Keratinocyte (primary cell): Measurements from ENCODE around the gene PRELP. TPM values are rescaled to one million over a fixed set of nuclear protein-coding genes. Genes with fewer than 3 reads are reported as not detected.

Source experiments
- DNase-seq: peaks from one replicate; pipeline ENCODE4 v3.0.0-alpha.2; 2011; ENCODE audit warnings: low read depth, missing footprints, low spot score
- FAIRE-seq: peaks from 2 replicates; lab custom pipeline; 2011; peaks lifted over from hg19 to GRCh38; lab: Jason Lieb, UNC
- H2AFZ ChIP-seq: 2 replicates; pipeline ENCODE4 v1.6.0; 2012; ENCODE audit warnings: low read length, control low read depth, inconsistent platforms; ENCODE audit not compliant: control insufficient read depth
- H3K27ac ChIP-seq: 2 replicates; pipeline ENCODE4 v1.5.1; 2011; ENCODE audit warnings: low read length; ENCODE audit not compliant: control insufficient read depth, insufficient read depth
- H3K27me3 ChIP-seq: 3 replicates; pipeline ENCODE4 v1.6.0; 2011; ENCODE audit warnings: low read length; ENCODE audit not compliant: control insufficient read depth, insufficient read depth; ENCODE audit errors: extremely low read depth
- H3K36me3 ChIP-seq, 2 experiments: 2 replicates in 1 of 2; 3 replicates in 1 of 2; pipeline ENCODE4 v1.5.1; 2011; ENCODE audit warnings: low read length in 2 of 2, mild to moderate bottlenecking in 1 of 2; ENCODE audit not compliant: control insufficient read depth in 2 of 2, insufficient read depth in 2 of 2; ENCODE audit errors: extremely low read depth in 1 of 2
- H3K4me1 ChIP-seq: 3 replicates; pipeline ENCODE4 v1.5.1; 2011; ENCODE audit warnings: low read length; ENCODE audit not compliant: control insufficient read depth, insufficient read depth; ENCODE audit errors: extremely low read depth
- H3K4me2 ChIP-seq: 3 replicates; pipeline ENCODE4 v1.6.0; 2011; ENCODE audit warnings: low read depth, low read length; ENCODE audit not compliant: control insufficient read depth, insufficient read depth; ENCODE audit errors: extremely low read depth
- H3K4me3 ChIP-seq, 3 experiments: fragments of 200-600 bp in 1 of 3; sonication (generic) in 1 of 3; 2 replicates in 2 of 3; 3 replicates in 1 of 3; pipeline ENCODE4 v1.5.1; 2011 to 2016; ENCODE audit warnings: low read length in 3 of 3, mild to moderate bottlenecking in 3 of 3, control low read depth in 2 of 3, inconsistent platforms in 1 of 3, low read depth in 1 of 3, mixed read lengths in 1 of 3, mixed run types in 1 of 3, moderate library complexity in 1 of 3; ENCODE audit not compliant: control insufficient read depth in 2 of 3, insufficient read depth in 2 of 3; ENCODE audit errors: extremely low read depth in 1 of 3
- H3K79me2 ChIP-seq: 2 replicates; pipeline ENCODE4 v1.6.0; 2012; ENCODE audit warnings: low read length; ENCODE audit not compliant: control insufficient read depth, insufficient read depth
- H3K9ac ChIP-seq: 3 replicates; pipeline ENCODE4 v1.6.0; 2011; ENCODE audit warnings: low read length; ENCODE audit not compliant: control insufficient read depth, insufficient read depth; ENCODE audit errors: extremely low read depth
- H3K9me1 ChIP-seq: 3 replicates; pipeline ENCODE4 v1.6.0; 2011; ENCODE audit warnings: low read length; ENCODE audit not compliant: control insufficient read depth, insufficient read depth; ENCODE audit errors: extremely low read depth
- H3K9me3 ChIP-seq: 2 replicates; pipeline ENCODE4 v1.5.1; 2012; ENCODE audit warnings: low read depth, low read length; ENCODE audit not compliant: control insufficient read depth
- H4K20me1 ChIP-seq: 3 replicates; pipeline ENCODE4 v1.6.0; 2011; ENCODE audit warnings: low read length; ENCODE audit not compliant: control insufficient read depth, insufficient read depth; ENCODE audit errors: extremely low read depth
- EZH2 ChIP-seq: IDR thresholded peaks from one replicate; pipeline ENCODE4 v1.6.1; 2012; ENCODE audit warnings: inconsistent platforms, mild to moderate bottlenecking, low read length, moderate library complexity
- dilution Hi-C: fragments of 300-500 bp; cut with MboI; formaldehyde crosslinking; loops from one replicate; pipeline ENCODE4 v1.7.0; 2020; ENCODE audit warnings: low sequenced_read_pairs; ENCODE audit not compliant: extremely low pct_ligation_motif_present
- polyA plus RNA-seq, 5 experiments: library from polyadenylated mRNA; depleted of rRNA in 3 of 5; stranded (reverse) in 3 of 5; stranded (forward) in 1 of 5; unstranded in 1 of 5; fragments of >200 nt; gene quantifications; 1 replicate in 1 of 5; 2 replicates in 3 of 5; 3 replicates in 1 of 5; pipeline versions ENCODE4 v1.2.1 to v1.2.3, GENCODE V29; 2011 to 2012; ENCODE audit warnings: missing spikeins in 2 of 5, low read depth in 1 of 5, low replicate concordance in 1 of 5
- TF ChIP-seq, protein P1 (sequence below), 3 experiments: IDR thresholded peaks in 1 of 3; conservative IDR thresholded peaks in 1 of 3; optimal IDR thresholded peaks in 1 of 3; 2 replicates in 2 of 3; 3 replicates in 1 of 3; pipeline versions ENCODE3 to v1.5.1; 2011; ENCODE audit warnings: low read length in 3 of 3, mild to moderate bottlenecking in 3 of 3, moderate library complexity in 2 of 3, control low read depth in 1 of 3, inconsistent platforms in 1 of 3; ENCODE audit not compliant: insufficient read depth in 2 of 3; ENCODE audit errors: extremely low read depth in 1 of 3

Gene PRELP
- polyA plus RNA-seq, 1 donor (not counting 4 experiments of a cell fraction or from before 2014, with no cell fraction given), result 0.01 TPM

DNA sequence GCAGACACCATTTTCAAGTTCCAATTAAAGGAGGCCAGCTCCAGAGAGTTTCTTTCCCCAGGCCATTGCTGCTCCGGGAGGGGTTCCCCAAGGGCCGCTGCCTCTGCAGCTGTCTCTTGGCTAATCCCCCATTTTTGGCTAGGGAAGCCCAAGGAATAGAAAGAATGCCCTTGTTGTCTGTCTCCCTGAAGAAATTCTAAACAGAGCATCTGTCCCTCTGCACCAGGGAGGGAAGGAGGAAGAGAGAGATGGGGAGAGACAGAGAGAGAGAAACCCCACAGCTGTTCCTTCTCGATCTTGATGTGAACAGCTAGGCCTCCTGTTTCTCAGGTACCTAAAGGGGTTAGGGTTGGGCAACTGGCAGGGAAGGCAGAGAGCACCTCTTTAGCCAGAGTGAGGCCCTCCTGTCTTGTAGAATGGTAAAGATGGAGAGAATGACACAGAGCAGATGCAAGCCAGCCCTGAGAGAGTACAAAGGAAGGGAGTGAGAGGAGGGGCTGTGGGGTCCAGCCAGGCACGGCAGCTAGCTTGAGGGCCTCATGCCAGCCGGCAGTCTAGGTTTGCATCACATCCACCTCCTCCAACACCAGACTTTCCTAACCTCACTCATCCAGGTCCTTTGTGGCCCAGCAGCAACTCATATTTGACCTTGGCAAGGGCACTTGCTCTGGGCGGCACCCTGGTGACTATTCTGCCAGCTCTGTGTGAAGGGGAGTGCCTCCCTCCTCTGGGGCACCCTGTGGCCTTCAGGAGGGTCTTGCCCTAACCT, 31.4 kb downstream of the PRELP start:
- Histone ChIP-seq H3K4me2 (no peak overlapping the region), H3K27me3 (no peaks in the 10 kb centered on the region), H3K79me2 (no peaks in the 10 kb centered on the region), H3K27ac (no peak overlapping the region), H3K9me1 (no peaks in the 10 kb centered on the region), H3K4me3 (no peak overlapping the region), H3K9me3 (no peaks in the 10 kb centered on the region), H3K4me1 (peaks cover 4% of the 10 kb centered on the region), H3K9ac (no peak overlapping the region), H2AFZ (no peak overlapping the region), H3K36me3 (no peaks in the 10 kb centered on the region), H4K20me1 (no peaks in the 10 kb centered on the region)
- FAIRE-seq, result no peak
- no peak for DNase-seq
- TF ChIP-seq, protein P1, sequence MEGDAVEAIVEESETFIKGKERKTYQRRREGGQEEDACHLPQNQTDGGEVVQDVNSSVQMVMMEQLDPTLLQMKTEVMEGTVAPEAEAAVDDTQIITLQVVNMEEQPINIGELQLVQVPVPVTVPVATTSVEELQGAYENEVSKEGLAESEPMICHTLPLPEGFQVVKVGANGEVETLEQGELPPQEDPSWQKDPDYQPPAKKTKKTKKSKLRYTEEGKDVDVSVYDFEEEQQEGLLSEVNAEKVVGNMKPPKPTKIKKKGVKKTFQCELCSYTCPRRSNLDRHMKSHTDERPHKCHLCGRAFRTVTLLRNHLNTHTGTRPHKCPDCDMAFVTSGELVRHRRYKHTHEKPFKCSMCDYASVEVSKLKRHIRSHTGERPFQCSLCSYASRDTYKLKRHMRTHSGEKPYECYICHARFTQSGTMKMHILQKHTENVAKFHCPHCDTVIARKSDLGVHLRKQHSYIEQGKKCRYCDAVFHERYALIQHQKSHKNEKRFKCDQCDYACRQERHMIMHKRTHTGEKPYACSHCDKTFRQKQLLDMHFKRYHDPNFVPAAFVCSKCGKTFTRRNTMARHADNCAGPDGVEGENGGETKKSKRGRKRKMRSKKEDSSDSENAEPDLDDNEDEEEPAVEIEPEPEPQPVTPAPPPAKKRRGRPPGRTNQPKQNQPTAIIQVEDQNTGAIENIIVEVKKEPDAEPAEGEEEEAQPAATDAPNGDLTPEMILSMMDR (optimal IDR thresholded peaks at IDR 0.05 in 1 of 3, IDR thresholded peaks at IDR 0.05 in 1 of 3, conservative IDR thresholded peaks at IDR 0.05 in 1 of 3; ENCODE audit: extremely low read depth in 1 of 3, insufficient read depth in 2 of 3, low read length in 3 of 3), result no peak
- no peak for TF ChIP-seq EZH2
- dilution Hi-C loops, result no loop called here

DNA sequence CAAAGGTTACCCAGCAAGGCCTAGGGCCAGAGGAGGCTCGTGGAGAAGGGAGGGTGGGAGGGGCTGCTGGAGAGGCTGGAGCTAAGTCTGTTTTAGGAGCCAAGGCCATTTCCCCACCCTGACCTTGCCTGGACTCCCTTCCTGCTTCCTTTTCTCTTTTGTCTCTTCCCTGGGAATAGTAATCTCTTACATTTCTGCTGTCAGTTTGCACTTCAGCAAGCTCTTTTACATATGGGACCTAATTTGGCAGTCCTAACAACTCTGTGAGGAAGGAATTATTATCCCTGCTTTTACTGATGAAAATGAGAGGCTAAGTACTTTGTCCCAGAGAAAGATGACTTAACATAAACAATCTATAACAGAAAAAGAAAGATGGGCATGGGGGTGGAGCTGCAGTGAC, 32.2 kb downstream of the PRELP start:
- TF ChIP-seq EZH2, result no peak
- TF ChIP-seq, protein P1 (optimal IDR thresholded peaks at IDR 0.05 in 1 of 3, IDR thresholded peaks at IDR 0.05 in 1 of 3, conservative IDR thresholded peaks at IDR 0.05 in 1 of 3; ENCODE audit: extremely low read depth in 1 of 3, insufficient read depth in 2 of 3, low read length in 3 of 3), result no peak
- Histone ChIP-seq H4K20me1 (no peaks in the 10 kb centered on the region), H3K27ac (no peak overlapping the region), H3K36me3 (no peaks in the 10 kb centered on the region), H3K4me3 (no peak overlapping the region), H3K9me3 (no peaks in the 10 kb centered on the region), H3K9ac (no peak overlapping the region), H3K9me1 (no peaks in the 10 kb centered on the region), H3K27me3 (no peaks in the 10 kb centered on the region), H3K4me2 (no peak overlapping the region), H2AFZ (no peak overlapping the region), H3K79me2 (no peaks in the 10 kb centered on the region), H3K4me1 (peaks cover 11% of the 10 kb centered on the region)
- dilution Hi-C loops, result no loop called here
- DNase-seq (no peak), FAIRE-seq (no peak)
